EL (cell line): ENCODE measurements around the gene BACH2.
"Not testable (repeated sequence)": the region's sequence is repeated elsewhere in the genome, so short reads cannot be mapped to it uniquely, and the experiment has no call there.

Experiments
- DNase-seq: peaks from one replicate; pipeline ENCODE4 v3.0.0-alpha.2; 2016

The BACH2 gene

GRCh38 chr6:90298459-90299053 lies 1.9 kb upstream of the BACH2 start:
- no peak for DNase-seq

- no peak for DNase-seq
Measured at GRCh38 chr6:90297867-90298381, 1.3 kb upstream of the BACH2 start.

- DNase-seq = no peak
Measured at GRCh38 chr6:90297115-90297866, 648 bp upstream of the BACH2 start.

- peak; percentile 62 for DNase-seq
Measured at GRCh38 chr6:90295854-90296340, 746 bp downstream of the BACH2 start.

GRCh38 chr6:90294989-90295853 lies 1.4 kb downstream of the BACH2 start:
- DNase-seq = peak; percentile 24

GRCh38 chr6:90294614-90294988 lies 2.0 kb downstream of the BACH2 start:
- no peak for DNase-seq

GRCh38 chr6:90294008-90294511 lies 2.6 kb downstream of the BACH2 start:
- no peak for DNase-seq

GRCh38 chr6:90293319-90293953 lies 3.2 kb downstream of the BACH2 start:
- DNase-seq = no peak

GRCh38 chr6:90291565-90291964 lies 5.1 kb downstream of the BACH2 start:
- DNase-seq = no peak

- DNase-seq = no peak
Measured at GRCh38 chr6:90290811-90291420, 5.7 kb downstream of the BACH2 start.

- no peak for DNase-seq
Measured at GRCh38 chr6:90289902-90290301, 6.7 kb downstream of the BACH2 start.

GRCh38 chr6:90288404-90288803 lies 8.2 kb downstream of the BACH2 start:
- DNase-seq = no peak

- DNase-seq = peak; percentile 38
Measured at GRCh38 chr6:90286884-90287488, 9.7 kb downstream of the BACH2 start.

GRCh38 chr6:90285611-90286381 lies 10.8 kb downstream of the BACH2 start:
- DNase-seq = peak; percentile 85

- no peak for DNase-seq
Measured at GRCh38 chr6:90285042-90285481, 11.6 kb downstream of the BACH2 start.

GRCh38 chr6:90284236-90285041 lies 12.2 kb downstream of the BACH2 start:
- peak; percentile 88 for DNase-seq

- DNase-seq = not testable (repeated sequence)
Measured at GRCh38 chr6:90282265-90282664, 14.4 kb downstream of the BACH2 start.

- DNase-seq = no peak
Measured at GRCh38 chr6:90278129-90278528, 18.5 kb downstream of the BACH2 start.

GRCh38 chr6:90277302-90278011 lies 19.2 kb downstream of the BACH2 start:
- DNase-seq = no peak
